ENCODE data around the gene HNRNPR. TPM values are rescaled to one million over a fixed set of nuclear protein-coding genes. Genes with fewer than 3 reads are reported as not detected.
"Not testable (repeated sequence)": the region's sequence is repeated elsewhere in the genome, so short reads cannot be mapped to it uniquely, and the experiment has no call there.

Gene HNRNPR
- total RNA-seq, 1 experiment from 2014 or later: 198 TPM

DNA sequence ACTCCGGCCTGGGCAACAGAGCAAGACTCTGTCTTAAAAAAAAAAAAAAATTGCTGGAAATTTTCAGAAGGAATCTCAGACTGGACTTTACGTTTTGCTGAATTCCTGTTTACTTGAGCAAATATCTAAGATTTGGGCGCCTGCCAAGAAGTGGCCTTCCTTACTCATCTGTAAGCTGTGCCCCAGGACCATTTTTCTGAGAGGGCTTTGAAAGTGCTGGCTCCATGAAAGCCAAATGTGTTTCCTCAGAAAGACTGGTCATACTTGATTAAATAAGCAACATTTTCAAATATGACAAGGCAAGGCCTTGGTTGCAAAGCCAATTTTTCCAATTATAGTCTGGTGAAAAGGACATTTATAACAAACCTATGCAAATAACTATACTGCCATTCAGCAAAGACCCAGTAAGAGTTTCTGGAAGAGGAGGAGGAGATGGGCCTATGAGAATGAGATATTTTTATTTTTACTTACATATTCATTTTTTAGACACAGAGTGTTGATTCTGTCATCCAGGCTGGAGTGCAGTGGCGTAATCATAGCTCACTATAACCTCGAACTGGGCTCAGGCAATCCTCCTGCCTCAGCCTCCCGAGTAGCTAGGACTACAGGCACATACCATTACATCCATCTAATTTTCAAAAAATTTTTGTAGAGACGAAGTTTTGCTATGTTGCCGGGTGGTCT lies 70.5 kb downstream of the HNRNPR start:
- H3K4me3 ChIP-seq: no peak overlapping the region
- TF ChIP-seq EZH2 (IDR thresholded peaks at IDR 0.05; ENCODE audit: low read depth): no peak
- TF ChIP-seq CTCF (conservative IDR thresholded peaks at IDR 0.05): no peak
- H3K36me3 ChIP-seq (ENCODE audit: low read depth): no peaks in the 10 kb centered on the region
- peaks cover 12% of the 10 kb centered on the region for H3F3A ChIP-seq (ENCODE audit: insufficient read depth, low read depth)
- H3K27me3 ChIP-seq (ENCODE audit: insufficient read depth, low read depth): no peaks in the 10 kb centered on the region
- peaks cover 24% of the 10 kb centered on the region for H3K4me1 ChIP-seq (replicated peaks; ENCODE audit: insufficient read depth)
- H3K79me2 ChIP-seq (ENCODE audit: low read depth): no peaks in the 10 kb centered on the region
- no peaks in the 10 kb centered on the region for H3K9me2 ChIP-seq (ENCODE audit: insufficient read depth)
- CTCF ChIA-PET: interaction anchor here (0.7 kb wide), 1 partner anchor 120 kb away, joined by 6 read pairs; no protein-coding TSS in a partner anchor
- no peak overlapping the region for H3K4me2 ChIP-seq
- BruUV-seq (replicated peaks): no TSS peak
- intact Hi-C loops (cut with micrococcal nuclease; ENCODE audit: unreplicated experiment): loop anchor here (5.0 to 10.0 kb wide), 2 partner anchors 46 to 169 kb away; no protein-coding TSS in a partner anchor
- DNase-seq: peak; percentile 46 to 57
- H2AFZ ChIP-seq: no peak overlapping the region
- no peak overlapping the region for H3K27ac ChIP-seq
- no peaks in the 10 kb centered on the region for H3K9me3 ChIP-seq (ENCODE audit: insufficient read depth, low read depth)
- POLR2A ChIA-PET (ENCODE audit: unreplicated experiment): interaction anchor here (0.7 kb wide), 1 partner anchor 94 kb away, joined by 14 read pairs; no protein-coding TSS in a partner anchor
- H4K20me1 ChIP-seq (ENCODE audit: insufficient read depth): no peaks in the 10 kb centered on the region

- Histone ChIP-seq H2AFZ (no peak overlapping the region), H3K9me3 (ENCODE audit: insufficient read depth, low read depth) (no peaks in the 10 kb centered on the region), H3K79me2 (ENCODE audit: low read depth) (no peaks in the 10 kb centered on the region), H3K4me1 (replicated peaks; ENCODE audit: insufficient read depth) (no peaks in the 10 kb centered on the region), H3K9me2 (ENCODE audit: insufficient read depth) (no peaks in the 10 kb centered on the region), H3K4me3 (no peak overlapping the region), H3F3A (ENCODE audit: insufficient read depth, low read depth) (no peaks in the 10 kb centered on the region), H3K36me3 (ENCODE audit: low read depth) (no peaks in the 10 kb centered on the region), H3K27me3 (ENCODE audit: insufficient read depth, low read depth) (no peaks in the 10 kb centered on the region), H4K20me1 (ENCODE audit: insufficient read depth) (no peaks in the 10 kb centered on the region), H3K27ac (no peak overlapping the region), H3K4me2 (no peak overlapping the region)
- TF ChIP-seq EZH2 (IDR thresholded peaks at IDR 0.05; ENCODE audit: low read depth): no peak
- no peak for TF ChIP-seq CTCF (conservative IDR thresholded peaks at IDR 0.05)
- intact Hi-C loops (cut with micrococcal nuclease; ENCODE audit: unreplicated experiment): no loop called here
- POLR2A ChIA-PET (ENCODE audit: unreplicated experiment): no interaction called here
- no peak for DNase-seq
- BruUV-seq (replicated peaks): no TSS peak
- CTCF ChIA-PET: interaction anchor here (0.6 kb wide), 2 partner anchors 231 to 789 kb away, joined by 3 read pairs; no protein-coding TSS in a partner anchor
Observed at GRCh38 chr1:23263380-23263887, 80.7 kb downstream of the HNRNPR start.

DNA sequence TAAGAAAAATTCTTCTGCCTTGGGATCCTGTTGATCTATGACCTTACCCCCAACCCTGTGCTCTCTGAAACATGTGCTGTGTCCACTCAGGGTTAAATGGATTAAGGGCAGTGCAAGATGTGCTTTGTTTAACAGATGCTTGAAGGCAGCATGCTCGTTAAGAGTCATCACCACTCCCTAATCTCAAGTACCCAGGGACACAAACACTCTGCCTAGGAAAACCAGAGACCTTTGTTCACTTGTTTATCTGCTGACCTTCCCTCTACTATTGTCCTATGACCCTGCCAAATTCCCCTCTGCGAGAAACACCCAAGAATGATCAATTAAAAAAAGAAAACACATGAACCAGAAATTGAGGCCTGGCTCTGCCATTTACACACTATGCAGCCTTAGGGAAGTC lies 86.0 kb downstream of the HNRNPR start:
- H3K36me3 ChIP-seq (ENCODE audit: low read depth); H3F3A ChIP-seq (ENCODE audit: insufficient read depth, low read depth); H3K27ac ChIP-seq; intact Hi-C loops (cut with micrococcal nuclease; ENCODE audit: unreplicated experiment); H3K79me2 ChIP-seq (ENCODE audit: low read depth); BruUV-seq (replicated peaks); CTCF ChIA-PET; H3K4me2 ChIP-seq; H3K27me3 ChIP-seq (ENCODE audit: insufficient read depth, low read depth); H3K9me3 ChIP-seq (ENCODE audit: insufficient read depth, low read depth); H3K4me3 ChIP-seq; H2AFZ ChIP-seq; H3K9me2 ChIP-seq (ENCODE audit: insufficient read depth); DNase-seq; H3K4me1 ChIP-seq (replicated peaks; ENCODE audit: insufficient read depth); H4K20me1 ChIP-seq (ENCODE audit: insufficient read depth); POLR2A ChIA-PET (ENCODE audit: unreplicated experiment): not testable (repeated sequence)

GRCh38 chr1:23257371-23257770 lies 86.7 kb downstream of the HNRNPR start:
- CTCF ChIA-PET; intact Hi-C loops (cut with micrococcal nuclease; ENCODE audit: unreplicated experiment): not testable (repeated sequence)

More at GRCh38 chr1:23257371-23257770, 86.7 kb downstream of the HNRNPR start:
- H3F3A ChIP-seq (ENCODE audit: insufficient read depth, low read depth); H3K4me1 ChIP-seq (replicated peaks; ENCODE audit: insufficient read depth); POLR2A ChIA-PET (ENCODE audit: unreplicated experiment); H3K4me3 ChIP-seq; H3K9me2 ChIP-seq (ENCODE audit: insufficient read depth); H3K4me2 ChIP-seq; H3K27ac ChIP-seq; H3K36me3 ChIP-seq (ENCODE audit: low read depth); DNase-seq; H4K20me1 ChIP-seq (ENCODE audit: insufficient read depth); H3K9me3 ChIP-seq (ENCODE audit: insufficient read depth, low read depth); H2AFZ ChIP-seq; H3K27me3 ChIP-seq (ENCODE audit: insufficient read depth, low read depth); H3K79me2 ChIP-seq (ENCODE audit: low read depth); BruUV-seq (replicated peaks): not testable (repeated sequence)

Other genes with a start within 250 kb of the HNRNPR start
- 35.0 and 37.6 TPM in 2 replicates for gene LUZP1, start 175.4 kb downstream of the HNRNPR start, total RNA-seq (2021)
- 15.0 and 17.1 TPM in 2 replicates for gene HTR1D, start 126.8 kb downstream of the HNRNPR start, total RNA-seq (2021)
- 12.2 and 14.0 TPM in 2 replicates for gene ZNF436, start 25.6 kb upstream of the HNRNPR start, total RNA-seq (2021)
- gene TCEA3, start 80.5 kb upstream of the HNRNPR start, total RNA-seq (2021): 2.7 and 3.5 TPM in 2 replicates
- gene ASAP3, start 139.9 kb upstream of the HNRNPR start, total RNA-seq (2021): 17.6 and 24.1 TPM in 2 replicates
- gene E2F2, start 186.9 kb upstream of the HNRNPR start, total RNA-seq (2021): 7.6 and 9.0 TPM in 2 replicates
- 10.4 and 24.7 TPM in 2 replicates for gene ID3, start 215.2 kb upstream of the HNRNPR start, total RNA-seq (2021)

Data from PC-9 (cell line).